Activated T-cell treated with anti-CD3 and anti-CD28 coated beads, Interleukin-2, amount 50 U/mL, for 4 hours (primary cell): Measurements from ENCODE around the gene SLC39A7. TPM values are rescaled to one million over a fixed set of nuclear protein-coding genes. Genes with fewer than 3 reads are reported as not detected.
A peak's percentile ranks its signal among the peaks of the same experiment; 100 is the strongest.

Experiments used
- ATAC-seq, 2 donors: fragments of 200-7000 bp; cut with Tn5 transposase; one replicate each; pipeline ENCODE4 v1.10.0; 2021
- DNase-seq: peaks from one replicate; pipeline ENCODE4 v3.0.0-alpha.2; 2020
- H3K27me3 Mint-ChIP-seq: one replicate; pipeline ENCODE4 v1.8.0; 2021; ENCODE audit warnings: low read depth, mixed read lengths
- H3K36me3 Mint-ChIP-seq: one replicate; pipeline ENCODE4 v1.8.0; 2022; ENCODE audit warnings: mixed read lengths; ENCODE audit not compliant: insufficient read depth
- H3K4me1 Mint-ChIP-seq: one replicate; pipeline ENCODE4 v1.8.0; 2021; ENCODE audit warnings: low read depth, mixed read lengths
- H3K4me3 Mint-ChIP-seq: one replicate; pipeline ENCODE4 v1.8.0; 2021; ENCODE audit warnings: mild to moderate bottlenecking, moderate library complexity, mixed read lengths
- H3K9me3 Mint-ChIP-seq: one replicate; pipeline ENCODE4 v1.8.0; 2021; ENCODE audit warnings: mixed read lengths
- total RNA-seq, 3 donors: library from RNA; stranded (reverse); gene quantifications; one replicate each; pipeline ENCODE4 v1.2.1, GENCODE V29; 2021

SLC39A7 gene
- total RNA-seq, 3 donors from 2014 or later = 68.7 to 78.3 (median 72.1) TPM

DNA sequence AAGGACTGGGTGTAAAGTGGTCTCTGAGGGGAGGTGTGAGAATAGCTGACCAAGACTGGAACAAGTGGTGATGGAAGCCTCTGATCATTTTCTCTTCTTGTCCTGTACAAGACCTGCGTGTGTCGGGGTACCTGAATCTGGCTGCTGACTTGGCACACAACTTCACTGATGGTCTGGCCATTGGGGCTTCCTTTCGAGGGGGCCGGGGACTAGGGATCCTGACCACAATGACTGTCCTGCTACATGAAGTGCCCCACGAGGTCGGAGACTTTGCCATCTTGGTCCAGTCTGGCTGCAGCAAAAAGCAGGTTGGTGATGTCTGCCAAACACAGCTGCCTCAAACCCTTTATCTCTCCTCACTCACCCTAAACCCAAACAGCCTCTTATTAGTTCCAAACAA lies 2.1 kb downstream of the SLC39A7 start:
- Mint-ChIP-seq H3K36me3 (peaks cover 28% of the 10 kb centered on the region), H3K27me3 (no peaks in the 10 kb centered on the region), H3K4me1 (peaks cover 75% of the 10 kb centered on the region), H3K9me3 (no peaks in the 10 kb centered on the region), H3K4me3 (peak overlapping the region; percentile 100)
- DNase-seq (no peak), ATAC-seq (no peak)

DNA sequence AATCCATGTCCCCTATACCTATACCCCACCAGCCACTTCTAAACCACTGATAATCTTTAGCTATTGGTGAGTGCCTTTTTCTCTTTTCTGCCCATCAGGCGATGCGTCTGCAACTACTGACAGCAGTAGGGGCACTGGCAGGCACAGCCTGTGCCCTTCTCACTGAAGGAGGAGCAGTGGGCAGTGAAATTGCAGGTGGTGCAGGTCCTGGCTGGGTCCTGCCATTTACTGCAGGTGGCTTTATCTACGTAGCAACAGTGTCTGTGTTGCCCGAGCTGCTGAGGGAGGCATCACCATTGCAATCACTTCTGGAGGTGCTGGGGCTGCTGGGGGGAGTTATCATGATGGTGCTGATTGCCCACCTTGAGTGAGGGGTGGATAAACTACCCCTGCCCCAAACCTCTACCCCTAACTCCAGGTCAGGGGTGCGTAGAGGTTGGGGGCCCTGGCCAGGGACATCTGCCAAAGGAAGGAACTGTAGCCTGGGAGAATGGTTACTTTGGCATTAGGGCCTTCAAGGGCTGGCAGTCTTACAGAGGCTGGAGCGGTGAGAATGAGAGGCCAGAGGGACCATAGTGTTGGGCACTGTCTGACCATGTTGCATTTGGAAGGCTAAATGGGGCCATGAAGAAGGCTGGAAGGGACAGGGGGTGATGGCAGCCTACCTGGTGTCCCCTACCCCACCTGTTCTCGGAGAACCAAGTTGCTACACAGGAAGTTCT lies 2.9 kb downstream of the SLC39A7 start:
- H3K4me3 Mint-ChIP-seq = peak overlapping the region; percentile 100
- no peaks in the 10 kb centered on the region for H3K27me3 Mint-ChIP-seq
- no peaks in the 10 kb centered on the region for H3K9me3 Mint-ChIP-seq
- DNase-seq = no peak
- peaks cover 28% of the 10 kb centered on the region for H3K36me3 Mint-ChIP-seq
- peaks cover 67% of the 10 kb centered on the region for H3K4me1 Mint-ChIP-seq
- ATAC-seq = no peak

DNA sequence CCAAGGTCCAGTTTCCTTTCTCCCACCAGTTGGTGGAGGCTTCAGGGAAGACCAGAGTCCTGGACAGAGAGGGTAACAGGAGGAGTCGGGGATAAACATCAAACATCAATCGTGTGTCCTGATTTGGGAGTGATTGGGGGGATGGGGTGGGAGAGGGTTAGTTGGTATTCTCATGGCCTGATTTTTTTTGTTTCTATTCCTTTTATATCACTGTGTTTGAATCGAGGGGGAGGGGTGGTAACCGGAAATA lies 3.4 kb downstream of the SLC39A7 start:
- ATAC-seq (no peak), DNase-seq (no peak)
- no peaks in the 10 kb centered on the region for H3K27me3 Mint-ChIP-seq
- H3K9me3 Mint-ChIP-seq = no peaks in the 10 kb centered on the region
- peaks cover 28% of the 10 kb centered on the region for H3K36me3 Mint-ChIP-seq
- H3K4me3 Mint-ChIP-seq = peak overlapping the region; percentile 100
- peaks cover 67% of the 10 kb centered on the region for H3K4me1 Mint-ChIP-seq

DNA sequence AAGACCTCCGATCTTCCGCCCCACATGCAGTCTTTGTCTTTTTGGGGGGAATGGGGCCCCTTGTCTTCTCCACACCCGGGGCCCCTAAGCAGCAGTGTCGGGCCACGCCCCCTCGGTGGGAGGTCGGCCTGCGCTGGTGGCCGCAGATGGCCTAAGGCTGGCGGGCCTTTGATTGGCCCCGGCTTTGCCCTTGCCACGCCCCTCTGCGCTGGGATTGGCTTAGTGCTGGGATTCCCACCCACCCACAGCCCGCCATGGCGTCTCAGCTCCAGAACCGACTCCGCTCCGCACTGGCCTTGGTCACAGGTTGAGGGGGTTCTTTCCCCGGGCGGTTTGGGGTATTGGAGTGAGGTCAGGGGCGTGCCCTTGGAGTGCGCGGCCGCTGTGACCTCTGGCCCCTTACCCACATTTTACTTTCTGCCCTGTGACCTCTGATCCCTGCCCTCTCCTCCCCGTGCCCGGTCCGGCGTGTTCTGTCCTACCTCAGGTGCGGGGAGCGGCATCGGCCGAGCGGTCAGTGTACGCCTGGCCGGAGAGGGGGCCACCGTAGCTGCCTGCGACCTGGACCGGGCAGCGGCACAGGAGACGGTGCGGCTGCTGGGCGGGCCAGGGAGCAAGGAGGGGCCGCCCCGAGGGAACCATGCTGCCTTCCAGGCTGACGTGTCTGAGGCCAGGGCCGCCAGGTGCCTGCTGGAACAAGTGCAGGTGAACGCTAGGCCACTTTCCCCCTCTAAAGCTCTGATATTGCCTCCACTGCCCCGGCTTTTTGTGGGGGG lies 3.9 kb downstream of the SLC39A7 start, which contains the start of gene HSD17B8:
Gene HSD17B8, plus strand, starts transcription at position 241 of the 776 bp plus-strand sequence. Its CDS starts 14 bp downstream, at position 255.
- ATAC-seq (peak; percentile 56 to 60), DNase-seq (peak; percentile 87)
- peak within 1 kb of the TSS; percentile 100 for H3K4me3 Mint-ChIP-seq
- no peaks in the 10 kb centered on the region for H3K9me3 Mint-ChIP-seq
- H3K36me3 Mint-ChIP-seq = peaks cover 31% of the 10 kb centered on the region
- H3K4me1 Mint-ChIP-seq = peaks cover 68% of the 10 kb centered on the region
- no peaks in the 10 kb centered on the region for H3K27me3 Mint-ChIP-seq

DNA sequence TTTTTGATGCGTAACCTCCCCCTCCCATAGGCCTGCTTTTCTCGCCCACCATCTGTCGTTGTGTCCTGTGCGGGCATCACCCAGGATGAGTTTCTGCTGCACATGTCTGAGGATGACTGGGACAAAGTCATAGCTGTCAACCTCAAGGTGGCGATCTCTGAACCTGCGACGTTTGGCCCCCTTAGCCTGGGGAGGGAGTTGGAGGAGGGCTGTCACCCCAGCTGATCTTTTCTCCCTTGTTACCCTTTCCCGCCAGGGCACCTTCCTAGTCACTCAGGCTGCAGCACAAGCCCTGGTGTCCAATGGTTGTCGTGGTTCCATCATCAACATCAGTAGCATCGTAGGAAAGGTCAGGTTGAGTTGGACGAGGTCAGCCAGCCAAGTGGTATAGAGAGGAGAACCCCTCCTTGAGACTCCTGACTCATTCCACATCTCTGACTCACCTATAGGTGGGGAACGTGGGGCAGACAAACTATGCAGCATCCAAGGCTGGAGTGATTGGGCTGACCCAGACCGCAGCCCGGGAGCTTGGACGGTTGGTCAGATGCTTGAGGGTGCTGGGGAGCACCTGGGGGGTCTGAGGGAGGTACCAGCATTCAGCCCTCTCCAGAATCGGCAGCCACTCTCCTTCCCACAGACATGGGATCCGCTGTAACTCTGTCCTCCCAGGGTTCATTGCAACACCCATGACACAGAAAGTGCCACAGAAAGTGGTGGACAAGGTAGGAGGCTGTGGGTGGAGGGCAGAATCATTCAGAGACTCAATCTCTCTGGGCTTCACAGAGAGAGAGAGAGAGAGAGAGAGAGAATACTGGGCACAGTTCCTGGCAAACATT lies 4.7 kb downstream of the SLC39A7 start:
- H3K9me3 Mint-ChIP-seq = no peaks in the 10 kb centered on the region
- H3K27me3 Mint-ChIP-seq = no peaks in the 10 kb centered on the region
- DNase-seq = peak; percentile 18
- H3K4me3 Mint-ChIP-seq = peak overlapping the region; percentile 100
- H3K36me3 Mint-ChIP-seq = peaks cover 39% of the 10 kb centered on the region
- H3K4me1 Mint-ChIP-seq = peaks cover 69% of the 10 kb centered on the region
- ATAC-seq = peak; percentile 16 to 33

DNA sequence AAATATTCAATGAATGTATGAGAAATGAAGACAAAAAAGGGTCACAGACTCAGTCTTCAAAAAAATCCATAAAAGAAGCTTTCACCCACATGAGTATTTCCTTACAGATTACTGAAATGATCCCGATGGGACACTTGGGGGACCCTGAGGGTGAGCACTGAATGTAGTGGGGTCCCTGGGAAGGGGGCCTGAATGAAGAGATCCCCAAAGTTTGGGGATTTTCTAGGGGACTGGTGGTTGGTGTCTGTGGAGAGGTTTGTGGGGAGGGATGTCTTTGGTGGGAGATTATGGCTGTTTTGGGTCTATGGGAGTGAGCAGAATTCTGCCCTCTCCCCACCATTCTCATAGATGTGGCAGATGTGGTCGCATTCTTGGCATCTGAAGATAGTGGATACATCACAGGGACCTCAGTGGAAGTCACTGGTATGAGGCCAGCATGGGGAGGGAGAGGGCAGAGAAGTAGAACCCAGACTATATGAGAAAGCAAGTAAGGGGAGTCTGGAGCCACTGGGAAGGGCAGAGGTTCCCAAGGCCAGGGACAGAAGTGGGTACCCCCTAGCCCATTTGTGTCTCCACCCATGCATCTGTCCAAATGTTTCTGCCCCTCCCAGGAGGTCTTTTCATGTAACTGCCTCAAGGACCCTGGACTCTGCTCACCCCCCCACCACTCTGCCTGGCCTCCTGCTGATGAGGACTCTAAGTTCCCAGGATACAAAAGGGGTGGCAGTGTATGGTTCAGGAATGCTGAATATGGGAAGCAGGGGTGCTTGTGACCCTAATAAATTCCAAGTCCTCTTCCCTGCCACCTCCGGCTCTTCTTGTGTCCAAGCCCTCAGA lies 5.6 kb downstream of the SLC39A7 start:
- Mint-ChIP-seq H3K4me3 (peak overlapping the region; percentile 100), H3K9me3 (no peaks in the 10 kb centered on the region), H3K4me1 (peaks cover 62% of the 10 kb centered on the region), H3K36me3 (peaks cover 42% of the 10 kb centered on the region), H3K27me3 (no peaks in the 10 kb centered on the region)
- ATAC-seq (no peak), DNase-seq (no peak)

DNA sequence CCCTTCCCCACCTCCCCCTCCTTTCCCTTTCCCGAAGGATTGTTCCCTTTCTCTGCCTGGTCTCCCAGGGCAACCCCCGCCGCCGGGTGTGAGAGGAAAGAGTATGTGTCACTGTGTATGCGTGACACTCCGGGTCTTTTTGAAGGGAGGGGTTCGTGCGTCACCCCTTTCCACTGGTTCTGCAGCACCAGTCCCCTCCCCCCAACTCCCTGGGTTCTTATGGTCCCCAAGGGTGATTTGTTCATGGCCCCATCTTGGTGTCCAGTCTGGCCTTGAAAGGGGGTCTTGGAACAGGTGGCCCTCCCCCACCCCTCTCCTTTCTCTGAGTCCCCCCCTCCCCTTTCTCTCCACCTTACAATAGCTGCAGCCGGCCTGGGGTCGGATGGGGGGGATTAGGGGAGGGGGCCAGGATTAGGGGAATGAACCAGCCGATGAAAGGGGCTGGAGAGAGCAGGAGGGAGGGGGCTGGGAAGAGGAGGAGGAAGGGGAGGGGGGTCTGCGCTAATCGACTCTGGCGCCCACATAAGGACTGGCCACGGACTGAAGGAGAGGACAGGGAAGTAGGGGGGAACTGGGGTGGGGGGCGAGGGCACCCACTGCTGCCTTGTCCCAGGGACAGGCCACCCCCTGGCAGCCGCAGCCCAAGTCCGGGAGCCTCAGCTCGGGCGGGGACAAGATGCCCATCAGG lies 6.3 kb downstream of the SLC39A7 start:
- H3K4me3 Mint-ChIP-seq = peak overlapping the region; percentile 86
- no peaks in the 10 kb centered on the region for H3K27me3 Mint-ChIP-seq
- no peak for DNase-seq
- H3K36me3 Mint-ChIP-seq = peaks cover 39% of the 10 kb centered on the region
- H3K9me3 Mint-ChIP-seq = no peaks in the 10 kb centered on the region
- ATAC-seq = no peak
- H3K4me1 Mint-ChIP-seq = peaks cover 56% of the 10 kb centered on the region

DNA sequence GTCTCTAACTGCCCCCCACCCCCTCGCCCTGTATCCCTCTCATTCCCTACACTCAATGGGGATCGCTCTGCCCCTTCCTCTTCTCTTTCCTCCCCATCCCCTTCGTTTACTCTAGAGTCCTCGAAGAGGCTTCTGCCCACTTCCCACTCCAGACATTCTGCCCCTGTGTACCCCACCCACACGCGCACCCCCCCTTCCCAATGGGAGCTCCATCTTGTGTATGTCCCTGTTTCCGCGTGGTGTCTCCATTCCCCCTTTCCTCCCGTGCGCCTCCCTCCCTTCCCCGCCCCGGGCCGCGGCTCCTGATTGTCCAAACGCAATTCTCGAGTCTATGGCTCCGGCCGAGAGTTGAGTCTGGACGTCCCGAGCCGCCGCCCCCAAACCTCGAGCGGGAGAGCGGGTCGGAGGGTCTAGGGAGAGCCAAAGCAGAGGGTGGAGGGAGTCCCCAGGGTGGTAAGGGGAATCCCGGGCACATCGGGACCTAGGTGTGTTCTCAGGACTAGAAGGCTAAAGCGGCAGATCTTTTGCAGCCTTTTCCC lies 7.0 kb downstream of the SLC39A7 start:
- ATAC-seq = no peak
- Mint-ChIP-seq H3K9me3 (no peaks in the 10 kb centered on the region), H3K36me3 (peaks cover 35% of the 10 kb centered on the region), H3K4me1 (peaks cover 53% of the 10 kb centered on the region), H3K4me3 (peak overlapping the region; percentile 86), H3K27me3 (no peaks in the 10 kb centered on the region)
- no peak for DNase-seq

DNA sequence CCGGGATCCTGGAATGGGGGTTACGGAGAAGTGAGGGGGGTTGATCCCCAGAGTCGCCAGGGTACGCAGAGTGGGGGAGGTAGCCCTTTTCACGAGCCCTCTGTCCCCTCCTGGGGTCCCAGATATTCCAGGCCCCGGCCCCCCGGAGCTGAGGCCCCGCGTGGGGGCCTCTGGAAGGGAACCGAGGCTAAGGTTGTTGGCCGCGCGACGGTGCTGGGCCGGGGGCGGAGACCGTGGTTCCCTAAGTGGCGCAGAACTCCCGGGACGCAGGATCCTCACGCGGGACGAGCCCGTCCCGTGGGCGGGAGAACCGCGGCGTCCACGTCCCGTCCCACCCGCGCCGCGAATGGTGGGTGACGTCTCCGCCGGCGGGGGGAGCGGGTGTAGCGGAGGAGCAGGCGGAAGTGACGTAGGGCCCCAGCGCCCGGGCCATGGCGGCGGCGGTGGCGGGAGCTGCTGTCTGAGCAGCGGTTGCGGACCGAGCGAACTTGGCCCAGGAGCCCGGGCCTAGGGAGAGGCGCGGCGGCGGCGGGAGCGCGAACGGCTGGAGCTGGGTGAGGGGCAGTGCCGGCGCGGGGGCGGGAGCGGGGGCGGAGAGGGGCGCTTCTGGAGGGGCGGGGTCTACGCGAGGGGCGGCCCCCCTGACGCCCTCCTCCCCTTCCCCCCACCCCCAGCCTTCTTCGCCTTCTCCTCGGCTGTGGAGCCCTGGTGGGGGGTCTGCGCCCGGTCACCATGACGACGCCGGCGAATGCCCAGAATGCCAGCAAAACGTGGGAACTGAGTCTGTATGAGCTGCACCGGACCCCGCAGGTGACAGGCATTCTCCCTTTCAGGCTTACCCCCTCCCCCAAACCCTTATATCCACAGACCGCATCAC lies 7.7 kb downstream of the SLC39A7 start, which contains the start of gene RING1:
Gene RING1, plus strand, starts transcription at position 410 of the 877 bp plus-strand sequence. Its CDS starts 323 bp downstream, at position 733.
- Mint-ChIP-seq H3K4me1 (peaks cover 53% of the 10 kb centered on the region), H3K4me3 (peak within 1 kb of the TSS; percentile 86), H3K36me3 (peaks cover 28% of the 10 kb centered on the region), H3K27me3 (peaks cover 6% of the 10 kb centered on the region), H3K9me3 (no peaks in the 10 kb centered on the region)
- DNase-seq = peak; percentile 86
- ATAC-seq = peak; percentile 48 to 59

DNA sequence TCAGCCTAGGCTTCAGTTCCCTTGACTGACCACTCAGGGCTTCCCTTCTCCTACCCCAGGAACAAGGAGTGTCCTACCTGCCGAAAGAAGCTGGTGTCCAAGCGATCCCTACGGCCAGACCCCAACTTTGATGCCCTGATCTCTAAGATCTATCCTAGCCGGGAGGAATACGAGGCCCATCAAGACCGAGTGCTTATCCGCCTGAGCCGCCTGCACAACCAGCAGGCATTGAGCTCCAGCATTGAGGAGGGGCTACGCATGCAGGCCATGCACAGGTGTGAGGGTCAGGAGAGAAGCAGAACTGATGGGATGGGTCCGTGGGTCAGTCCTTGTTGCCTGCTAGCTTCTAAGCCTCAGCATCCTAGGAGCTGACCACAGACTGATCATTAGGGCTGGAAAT lies 9.2 kb downstream of the SLC39A7 start:
- H3K4me3 Mint-ChIP-seq = peak overlapping the region; percentile 86
- H3K36me3 Mint-ChIP-seq = peaks cover 21% of the 10 kb centered on the region
- DNase-seq = no peak
- peaks cover 11% of the 10 kb centered on the region for H3K27me3 Mint-ChIP-seq
- no peak for ATAC-seq
- H3K4me1 Mint-ChIP-seq = peaks cover 52% of the 10 kb centered on the region
- H3K9me3 Mint-ChIP-seq = no peaks in the 10 kb centered on the region

DNA sequence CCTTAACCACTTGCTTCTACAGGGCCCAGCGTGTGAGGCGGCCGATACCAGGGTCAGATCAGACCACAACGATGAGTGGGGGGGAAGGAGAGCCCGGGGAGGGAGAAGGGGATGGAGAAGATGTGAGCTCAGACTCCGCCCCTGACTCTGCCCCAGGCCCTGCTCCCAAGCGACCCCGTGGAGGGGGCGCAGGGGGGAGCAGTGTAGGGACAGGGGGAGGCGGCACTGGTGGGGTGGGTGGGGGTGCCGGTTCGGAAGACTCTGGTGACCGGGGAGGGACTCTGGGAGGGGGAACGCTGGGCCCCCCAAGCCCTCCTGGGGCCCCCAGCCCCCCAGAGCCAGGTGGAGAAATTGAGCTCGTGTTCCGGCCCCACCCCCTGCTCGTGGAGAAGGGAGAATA lies 10.5 kb downstream of the SLC39A7 start:
- Mint-ChIP-seq H3K4me1 (peaks cover 39% of the 10 kb centered on the region), H3K36me3 (peaks cover 20% of the 10 kb centered on the region), H3K27me3 (peaks cover 15% of the 10 kb centered on the region), H3K4me3 (no peak overlapping the region), H3K9me3 (no peaks in the 10 kb centered on the region)
- DNase-seq (no peak), ATAC-seq (no peak)

DNA sequence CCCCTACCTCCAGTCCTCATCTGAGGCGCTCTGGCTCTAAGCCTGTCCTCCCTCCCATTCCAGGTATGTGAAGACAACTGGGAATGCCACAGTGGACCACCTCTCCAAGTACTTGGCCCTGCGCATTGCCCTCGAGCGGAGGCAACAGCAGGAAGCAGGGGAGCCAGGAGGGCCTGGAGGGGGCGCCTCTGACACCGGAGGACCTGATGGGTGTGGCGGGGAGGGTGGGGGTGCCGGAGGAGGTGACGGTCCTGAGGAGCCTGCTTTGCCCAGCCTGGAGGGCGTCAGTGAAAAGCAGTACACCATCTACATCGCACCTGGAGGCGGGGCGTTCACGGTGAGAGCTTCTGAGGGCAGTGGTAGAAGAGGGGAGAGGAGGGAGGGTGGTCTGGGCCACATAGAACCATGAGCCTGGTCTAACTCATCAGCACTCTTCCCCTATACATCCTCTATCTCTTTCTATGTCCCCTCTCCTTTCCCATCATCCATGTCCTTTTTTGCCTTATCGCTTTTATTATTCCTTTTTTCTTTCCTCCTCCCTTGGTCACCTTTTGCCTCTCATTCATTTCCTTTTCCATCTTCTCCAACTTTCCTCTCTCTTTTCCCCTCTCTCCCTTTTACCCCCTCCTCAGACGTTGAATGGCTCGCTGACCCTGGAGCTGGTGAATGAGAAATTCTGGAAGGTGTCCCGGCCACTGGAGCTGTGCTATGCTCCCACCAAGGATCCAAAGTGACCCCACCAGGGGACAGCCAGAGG lies 11.2 kb downstream of the SLC39A7 start:
- DNase-seq = no peak
- no peak overlapping the region for H3K4me3 Mint-ChIP-seq

More for the DNA sequence above, 11.2 kb downstream of the SLC39A7 start:
- peaks cover 20% of the 10 kb centered on the region for H3K36me3 Mint-ChIP-seq
- peaks cover 17% of the 10 kb centered on the region for H3K27me3 Mint-ChIP-seq
- no peaks in the 10 kb centered on the region for H3K9me3 Mint-ChIP-seq
- no peak for ATAC-seq
- peaks cover 35% of the 10 kb centered on the region for H3K4me1 Mint-ChIP-seq
